ENCODE data around the gene OR11L1. TPM values are rescaled to one million over a fixed set of nuclear protein-coding genes. Genes with fewer than 3 reads are reported as not detected.

Gene OR11L1
- not detected in 2 replicates for polyA plus RNA-seq (2011; rRNA removed)
- polyA plus RNA-seq (2012; cell fraction: cytosol; rRNA removed) = not detected in 2 replicates
- polyA plus RNA-seq (2012; cell fraction: nucleus; rRNA removed) = not detected in 2 replicates
- not detected in 3 replicates for polyA plus RNA-seq (2017; fragmentation: RNase III; extraction: RNeasy Plus Mini Kit Qiagen cat#74134 plus additional on column Dnase treatment)
- polyA minus RNA-seq (2011; rRNA and poly(A)+ RNA removed) = not detected in 2 replicates

DNA sequence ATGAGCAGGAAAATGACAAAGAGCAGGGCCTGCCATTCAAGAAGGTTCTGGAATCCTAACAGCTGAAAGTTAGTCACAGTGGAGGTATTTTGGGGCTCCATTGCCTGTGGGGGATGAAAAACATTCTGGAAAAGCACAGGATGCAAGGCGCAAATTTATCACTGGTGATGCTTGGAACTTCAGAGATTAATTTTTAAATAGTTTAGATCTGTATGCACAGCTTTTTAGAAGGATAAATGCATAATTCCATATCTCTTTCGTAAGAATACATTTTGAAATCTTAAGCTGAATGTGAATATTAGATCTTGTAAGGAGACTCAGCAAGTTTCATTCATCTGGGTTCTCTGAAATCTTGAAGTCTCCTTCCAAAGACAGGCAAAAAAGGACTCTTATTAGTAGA lies at the start of gene OR11L1:
Gene OR11L1 (minus strand): TSS at position 101 of the 400 bp plus-strand sequence. CDS start 0 bp downstream, at position 101.
- no peak within 1 kb of the TSS for H3K4me2 ChIP-seq
- ChIA-PET CTCF (no interaction called here), POLR2A (no interaction called here)
- no peak for FAIRE-seq
- no peaks in the 10 kb centered on the region for H3K9me3 ChIP-seq
- no peak within 1 kb of the TSS for H3K27ac ChIP-seq
- no peak within 1 kb of the TSS for H3K4me3 ChIP-seq
- ATAC-seq = no peak
- DNase-seq (ENCODE audit: low read depth in 1 of 2, low spot score in 1 of 2) = no peak
- TF ChIP-seq FOSB (CRISPR knock-in tag; IDR thresholded peaks at IDR 0.05) (no peak), EHMT2 (IDR thresholded peaks at IDR 0.05; ENCODE audit: low read depth) (no peak), CBX2 (IDR thresholded peaks at IDR 0.05; ENCODE audit: borderline replicate concordance, low read depth) (no peak), BHLHE40 (IDR thresholded peaks at IDR 0.05; ENCODE audit: low read depth, low read length) (no peak), JUN (IDR thresholded peaks at IDR 0.05) (no peak), USF2 (IDR thresholded peaks at IDR 0.05) (no peak), CHD4 (IDR thresholded peaks at IDR 0.05; ENCODE audit: borderline replicate concordance) (no peak), RAD21 (conservative IDR thresholded peaks at IDR 0.05 in 1 of 2, IDR thresholded peaks at IDR 0.05 in 1 of 2) (no peak), MYC (IDR thresholded peaks at IDR 0.05; ENCODE audit: borderline replicate concordance, low read length) (no peak), BCL3 (IDR thresholded peaks at IDR 0.05) (no peak), SREBF2 (IDR thresholded peaks at IDR 0.05) (no peak)
- TF ChIP-seq, protein P1, sequence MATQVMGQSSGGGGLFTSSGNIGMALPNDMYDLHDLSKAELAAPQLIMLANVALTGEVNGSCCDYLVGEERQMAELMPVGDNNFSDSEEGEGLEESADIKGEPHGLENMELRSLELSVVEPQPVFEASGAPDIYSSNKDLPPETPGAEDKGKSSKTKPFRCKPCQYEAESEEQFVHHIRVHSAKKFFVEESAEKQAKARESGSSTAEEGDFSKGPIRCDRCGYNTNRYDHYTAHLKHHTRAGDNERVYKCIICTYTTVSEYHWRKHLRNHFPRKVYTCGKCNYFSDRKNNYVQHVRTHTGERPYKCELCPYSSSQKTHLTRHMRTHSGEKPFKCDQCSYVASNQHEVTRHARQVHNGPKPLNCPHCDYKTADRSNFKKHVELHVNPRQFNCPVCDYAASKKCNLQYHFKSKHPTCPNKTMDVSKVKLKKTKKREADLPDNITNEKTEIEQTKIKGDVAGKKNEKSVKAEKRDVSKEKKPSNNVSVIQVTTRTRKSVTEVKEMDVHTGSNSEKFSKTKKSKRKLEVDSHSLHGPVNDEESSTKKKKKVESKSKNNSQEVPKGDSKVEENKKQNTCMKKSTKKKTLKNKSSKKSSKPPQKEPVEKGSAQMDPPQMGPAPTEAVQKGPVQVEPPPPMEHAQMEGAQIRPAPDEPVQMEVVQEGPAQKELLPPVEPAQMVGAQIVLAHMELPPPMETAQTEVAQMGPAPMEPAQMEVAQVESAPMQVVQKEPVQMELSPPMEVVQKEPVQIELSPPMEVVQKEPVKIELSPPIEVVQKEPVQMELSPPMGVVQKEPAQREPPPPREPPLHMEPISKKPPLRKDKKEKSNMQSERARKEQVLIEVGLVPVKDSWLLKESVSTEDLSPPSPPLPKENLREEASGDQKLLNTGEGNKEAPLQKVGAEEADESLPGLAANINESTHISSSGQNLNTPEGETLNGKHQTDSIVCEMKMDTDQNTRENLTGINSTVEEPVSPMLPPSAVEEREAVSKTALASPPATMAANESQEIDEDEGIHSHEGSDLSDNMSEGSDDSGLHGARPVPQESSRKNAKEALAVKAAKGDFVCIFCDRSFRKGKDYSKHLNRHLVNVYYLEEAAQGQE (IDR thresholded peaks at IDR 0.05) = no peak
- TF ChIP-seq, protein P2, sequence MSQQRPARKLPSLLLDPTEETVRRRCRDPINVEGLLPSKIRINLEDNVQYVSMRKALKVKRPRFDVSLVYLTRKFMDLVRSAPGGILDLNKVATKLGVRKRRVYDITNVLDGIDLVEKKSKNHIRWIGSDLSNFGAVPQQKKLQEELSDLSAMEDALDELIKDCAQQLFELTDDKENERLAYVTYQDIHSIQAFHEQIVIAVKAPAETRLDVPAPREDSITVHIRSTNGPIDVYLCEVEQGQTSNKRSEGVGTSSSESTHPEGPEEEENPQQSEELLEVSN (IDR thresholded peaks at IDR 0.05; ENCODE audit: borderline replicate concordance, low read depth) = no peak
- no peaks in the 10 kb centered on the region for H3K4me1 ChIP-seq
- WGBS (ENCODE audit: missing lambda C conversion rate) = 27% methylated on average over 2 of the region's 2 CpGs

DNA sequence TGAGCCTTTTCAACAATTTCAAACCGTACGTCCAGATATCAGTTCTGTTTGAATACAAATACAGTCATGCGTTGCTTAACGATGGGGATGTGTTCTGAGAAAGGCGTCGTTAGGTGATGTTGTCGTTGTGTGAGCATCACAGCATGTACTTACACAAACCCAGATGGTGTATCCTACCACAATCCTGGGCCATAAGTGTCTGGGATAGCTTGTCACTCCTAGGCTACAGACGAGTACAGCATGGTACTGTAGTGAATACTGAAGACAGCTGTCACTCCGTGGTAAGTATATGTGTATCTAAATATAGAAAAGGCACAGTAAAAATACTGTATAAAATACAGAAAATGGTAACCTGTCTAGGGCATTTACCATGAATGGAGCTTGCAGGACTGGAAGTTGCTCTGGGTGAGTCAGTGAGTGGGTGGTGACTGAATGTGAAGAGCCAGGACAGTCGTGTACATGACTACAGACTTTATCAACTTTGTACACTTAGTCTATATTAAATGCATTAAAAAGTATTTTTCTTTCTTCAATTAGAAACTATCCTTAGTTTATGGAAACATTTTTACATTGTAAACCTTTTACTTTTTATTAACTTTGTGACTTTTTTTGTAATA lies 43.2 kb upstream of the OR11L1 start:
- FAIRE-seq (no peak), ATAC-seq (no peak), DNase-seq (ENCODE audit: low read depth in 1 of 2, low spot score in 1 of 2) (no peak)
- 49% methylated on average over 10 of the region's 10 CpGs for WGBS (ENCODE audit: missing lambda C conversion rate)
- Histone ChIP-seq H3K4me1 (no peaks in the 10 kb centered on the region), H3K27ac (no peak overlapping the region), H3K4me3 (no peak overlapping the region), H3K9me3 (no peaks in the 10 kb centered on the region; the same call in 2 of the 3 replicates), H3K4me2 (no peak overlapping the region)
- TF ChIP-seq ZSCAN20 (CRISPR knock-in tag; IDR thresholded peaks at IDR 0.05) (no peak), RFX5 (IDR thresholded peaks at IDR 0.05) (no peak), MYC (IDR thresholded peaks at IDR 0.05; ENCODE audit: borderline replicate concordance, low read length) (no peak), CBX2 (IDR thresholded peaks at IDR 0.05; ENCODE audit: borderline replicate concordance, low read depth) (no peak), ELK1 (IDR thresholded peaks at IDR 0.05; ENCODE audit: low read depth, low read length) (no peak), ZFP36 (IDR thresholded peaks at IDR 0.05; ENCODE audit: borderline replicate concordance, partially characterized antibody) (no peak), HDAC2 (IDR thresholded peaks at IDR 0.05) (no peak), CHD4 (IDR thresholded peaks at IDR 0.05; ENCODE audit: borderline replicate concordance) (no peak), EP300 (IDR thresholded peaks at IDR 0.05) (no peak), JUNB (IDR thresholded peaks at IDR 0.05) (no peak), FOXS1 (CRISPR knock-in tag; IDR thresholded peaks at IDR 0.05) (no peak)
- CTCF ChIA-PET = no interaction called here
- POLR2A ChIA-PET = no interaction called here
